MM.1S (cell line): ENCODE measurements around the gene RPL18A.

ENCODE experiments used
- DNase-seq: peaks from one replicate; pipeline ENCODE4 v3.0.0-alpha.2; 2015
- H2AFZ ChIP-seq: fragments of 300-600 bp; sonication (generic); 2 replicates; pipeline ENCODE4 v1.6.0; 2016; ENCODE audit warnings: antibody characterized with exemption, low read length
- H3F3A ChIP-seq: fragments of 300-600 bp; sonication (generic); 2 replicates; pipeline ENCODE4 v1.6.1; 2016; ENCODE audit warnings: mild to moderate bottlenecking, antibody characterized with exemption, low read length, moderate library complexity, mixed read lengths; ENCODE audit not compliant: insufficient read depth
- H3K27ac ChIP-seq: fragments of 300-600 bp; sonication (generic); 2 replicates; pipeline ENCODE4 v1.5.1; 2016; ENCODE audit warnings: mild to moderate bottlenecking, low read length
- H3K27me3 ChIP-seq: fragments of 300-600 bp; sonication (generic); replicated peaks from 2 replicates; pipeline ENCODE4 v1.6.0; 2016; ENCODE audit warnings: low read length; ENCODE audit not compliant: insufficient read depth
- H3K36me3 ChIP-seq: fragments of 300-600 bp; sonication (generic); replicated peaks from 2 replicates; pipeline ENCODE4 v1.6.1; 2016; ENCODE audit warnings: mild to moderate bottlenecking, low read length, mixed read lengths; ENCODE audit not compliant: insufficient read depth
- H3K4me1 ChIP-seq: fragments of 300-600 bp; sonication (generic); 2 replicates; pipeline ENCODE4 v1.6.1; 2016; ENCODE audit warnings: low read length, mixed read lengths
- H3K4me2 ChIP-seq: fragments of 300-600 bp; sonication (generic); 2 replicates; pipeline ENCODE4 v1.6.0; 2016; ENCODE audit warnings: low read depth, low read length
- H3K4me3 ChIP-seq: fragments of 300-600 bp; sonication (generic); 2 replicates; pipeline ENCODE4 v1.5.1; 2016; ENCODE audit warnings: low read length, mixed read lengths
- H3K79me2 ChIP-seq: fragments of 300-600 bp; sonication (generic); 2 replicates; pipeline ENCODE4 v1.6.1; 2016; ENCODE audit warnings: mixed run types, low read length, mixed read lengths
- H3K9ac ChIP-seq: fragments of 300-600 bp; sonication (generic); 2 replicates; pipeline ENCODE4 v1.6.1; 2016; ENCODE audit warnings: low read length, mixed read lengths
- H3K9me2 ChIP-seq: fragments of 300-600 bp; sonication (generic); replicated peaks from 2 replicates; pipeline ENCODE4 v1.6.1; 2016; ENCODE audit warnings: mild to moderate bottlenecking, low read length, mixed read lengths; ENCODE audit not compliant: insufficient read depth
- H3K9me3 ChIP-seq: fragments of 300-600 bp; sonication (generic); replicated peaks from 2 replicates; pipeline ENCODE4 v1.6.1; 2016; ENCODE audit warnings: mild to moderate bottlenecking, low read length, mixed read lengths; ENCODE audit not compliant: insufficient read depth
- H4K20me1 ChIP-seq: fragments of 300-600 bp; sonication (generic); 2 replicates; pipeline ENCODE4 v1.6.1; 2016; ENCODE audit warnings: mild to moderate bottlenecking, low read length, moderate library complexity, mixed read lengths; ENCODE audit not compliant: insufficient read depth
- EZH2 ChIP-seq: fragments of 300-600 bp; sonication (generic); optimal IDR thresholded peaks from 2 replicates; pipeline ENCODE3; 2017; ENCODE audit warnings: low read depth, mild to moderate bottlenecking, antibody characterized with exemption, low read length, mixed read lengths
- EZH2phosphoT487 ChIP-seq: fragments of 300-600 bp; sonication (generic); IDR thresholded peaks from 2 replicates; pipeline ENCODE4 v1.6.1; 2018; ENCODE audit warnings: antibody characterized with exemption, low read length
- TF ChIP-seq, protein P1 (sequence below): fragments of 300-600 bp; sonication (generic); IDR thresholded peaks from 2 replicates; pipeline ENCODE4 v1.5.1; 2016; ENCODE audit warnings: antibody characterized with exemption, low read length, mixed read lengths

Gene RPL18A

DNA sequence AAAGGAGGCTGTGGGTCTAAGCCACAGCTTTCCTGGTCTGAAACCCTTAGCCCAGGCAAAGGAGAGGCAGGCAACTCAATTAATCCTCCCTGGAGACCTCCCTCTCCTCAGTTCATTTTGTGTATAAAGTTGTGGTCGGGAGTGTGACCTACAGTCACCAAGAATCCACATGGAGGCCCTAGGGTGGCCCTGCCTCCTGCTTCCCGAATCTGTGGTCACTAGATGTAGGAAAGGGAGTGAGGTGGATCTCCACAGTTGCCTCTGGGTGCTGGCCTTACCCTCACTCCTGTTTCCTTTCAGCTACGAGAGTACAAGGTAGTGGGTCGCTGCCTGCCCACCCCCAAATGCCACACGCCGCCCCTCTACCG is 1.3 kb downstream of the RPL18A start:
- Histone ChIP-seq H3K36me3 (peaks cover 15% of the 10 kb centered on the region), H3K4me3 (peak overlapping the region; percentile 100), H2AFZ (no peak overlapping the region), H4K20me1 (peaks cover 36% of the 10 kb centered on the region), H3K4me1 (peaks cover 15% of the 10 kb centered on the region), H3F3A (peaks cover 55% of the 10 kb centered on the region), H3K9ac (peak overlapping the region; percentile 98), H3K4me2 (peak overlapping the region; percentile 99), H3K27ac (no peak overlapping the region), H3K9me2 (no peaks in the 10 kb centered on the region), H3K79me2 (peaks cover 29% of the 10 kb centered on the region), H3K9me3 (no peaks in the 10 kb centered on the region), H3K27me3 (peaks cover 7% of the 10 kb centered on the region; the same call in 1 of the 2 replicates)
- no peak for DNase-seq
- TF ChIP-seq, protein P1, sequence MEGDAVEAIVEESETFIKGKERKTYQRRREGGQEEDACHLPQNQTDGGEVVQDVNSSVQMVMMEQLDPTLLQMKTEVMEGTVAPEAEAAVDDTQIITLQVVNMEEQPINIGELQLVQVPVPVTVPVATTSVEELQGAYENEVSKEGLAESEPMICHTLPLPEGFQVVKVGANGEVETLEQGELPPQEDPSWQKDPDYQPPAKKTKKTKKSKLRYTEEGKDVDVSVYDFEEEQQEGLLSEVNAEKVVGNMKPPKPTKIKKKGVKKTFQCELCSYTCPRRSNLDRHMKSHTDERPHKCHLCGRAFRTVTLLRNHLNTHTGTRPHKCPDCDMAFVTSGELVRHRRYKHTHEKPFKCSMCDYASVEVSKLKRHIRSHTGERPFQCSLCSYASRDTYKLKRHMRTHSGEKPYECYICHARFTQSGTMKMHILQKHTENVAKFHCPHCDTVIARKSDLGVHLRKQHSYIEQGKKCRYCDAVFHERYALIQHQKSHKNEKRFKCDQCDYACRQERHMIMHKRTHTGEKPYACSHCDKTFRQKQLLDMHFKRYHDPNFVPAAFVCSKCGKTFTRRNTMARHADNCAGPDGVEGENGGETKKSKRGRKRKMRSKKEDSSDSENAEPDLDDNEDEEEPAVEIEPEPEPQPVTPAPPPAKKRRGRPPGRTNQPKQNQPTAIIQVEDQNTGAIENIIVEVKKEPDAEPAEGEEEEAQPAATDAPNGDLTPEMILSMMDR: no peak
- TF ChIP-seq EZH2phosphoT487: no peak
- no peak for TF ChIP-seq EZH2

DNA sequence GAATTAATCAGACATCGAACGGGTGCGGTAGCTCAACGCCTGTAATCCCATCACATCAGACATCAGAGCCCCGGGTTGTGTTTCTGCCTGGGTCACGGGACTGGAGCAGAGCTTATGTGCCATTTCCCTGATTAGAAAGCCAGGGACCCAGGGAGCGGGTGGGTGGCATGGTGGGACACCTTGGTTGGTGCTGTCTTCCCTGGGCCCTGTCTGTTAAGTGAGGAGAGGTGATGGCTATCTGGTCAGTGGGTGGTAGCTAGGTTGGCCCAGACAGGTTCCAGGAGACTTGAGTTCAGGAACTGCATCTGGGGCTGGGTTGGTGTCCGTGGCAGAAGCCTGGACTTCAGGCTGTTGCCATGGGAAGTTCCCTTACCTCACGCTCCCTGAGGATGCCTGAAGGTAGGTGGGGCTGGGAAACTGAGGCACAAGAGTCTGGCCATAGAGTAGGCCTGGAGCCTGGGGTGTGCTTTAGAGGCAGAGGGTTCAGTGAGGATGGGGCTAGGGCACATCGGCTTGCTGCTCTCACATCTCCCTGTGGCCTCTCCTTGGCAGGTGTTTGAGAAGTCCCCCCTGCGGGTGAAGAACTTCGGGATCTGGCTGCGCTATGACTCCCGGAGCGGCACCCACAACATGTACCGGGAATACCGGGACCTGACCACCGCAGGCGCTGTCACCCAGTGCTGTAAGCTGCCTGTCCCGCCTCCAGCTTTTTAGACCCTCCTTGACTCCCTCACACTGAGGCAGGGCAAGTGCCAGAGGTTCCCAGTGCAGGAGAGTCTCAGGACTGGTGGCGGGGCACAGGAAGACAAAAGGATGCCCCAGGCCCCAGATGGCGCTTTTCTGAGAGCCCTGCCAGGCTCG is 2.1 kb downstream of the RPL18A start:
- H3K9me2 ChIP-seq: no peaks in the 10 kb centered on the region
- peak overlapping the region; percentile 99; the same call in 1 of the 2 replicates for H3K4me2 ChIP-seq
- peaks cover 55% of the 10 kb centered on the region for H3F3A ChIP-seq
- no peak overlapping the region for H3K4me3 ChIP-seq
- peaks cover 36% of the 10 kb centered on the region for H4K20me1 ChIP-seq
- no peak for DNase-seq
- no peak overlapping the region; the same call in 1 of the 2 replicates for H3K9ac ChIP-seq
- H2AFZ ChIP-seq: no peak overlapping the region
- peaks cover 15% of the 10 kb centered on the region for H3K36me3 ChIP-seq
- H3K27ac ChIP-seq: no peak overlapping the region
- no peaks in the 10 kb centered on the region for H3K9me3 ChIP-seq
- peaks cover 29% of the 10 kb centered on the region for H3K79me2 ChIP-seq
- TF ChIP-seq EZH2phosphoT487 (no peak), EZH2 (no peak)
- TF ChIP-seq, protein P1: no peak
- peaks cover under 1% of the 10 kb centered on the region; the same call in 1 of the 2 replicates for H3K27me3 ChIP-seq
- H3K4me1 ChIP-seq: peaks cover 15% of the 10 kb centered on the region

DNA sequence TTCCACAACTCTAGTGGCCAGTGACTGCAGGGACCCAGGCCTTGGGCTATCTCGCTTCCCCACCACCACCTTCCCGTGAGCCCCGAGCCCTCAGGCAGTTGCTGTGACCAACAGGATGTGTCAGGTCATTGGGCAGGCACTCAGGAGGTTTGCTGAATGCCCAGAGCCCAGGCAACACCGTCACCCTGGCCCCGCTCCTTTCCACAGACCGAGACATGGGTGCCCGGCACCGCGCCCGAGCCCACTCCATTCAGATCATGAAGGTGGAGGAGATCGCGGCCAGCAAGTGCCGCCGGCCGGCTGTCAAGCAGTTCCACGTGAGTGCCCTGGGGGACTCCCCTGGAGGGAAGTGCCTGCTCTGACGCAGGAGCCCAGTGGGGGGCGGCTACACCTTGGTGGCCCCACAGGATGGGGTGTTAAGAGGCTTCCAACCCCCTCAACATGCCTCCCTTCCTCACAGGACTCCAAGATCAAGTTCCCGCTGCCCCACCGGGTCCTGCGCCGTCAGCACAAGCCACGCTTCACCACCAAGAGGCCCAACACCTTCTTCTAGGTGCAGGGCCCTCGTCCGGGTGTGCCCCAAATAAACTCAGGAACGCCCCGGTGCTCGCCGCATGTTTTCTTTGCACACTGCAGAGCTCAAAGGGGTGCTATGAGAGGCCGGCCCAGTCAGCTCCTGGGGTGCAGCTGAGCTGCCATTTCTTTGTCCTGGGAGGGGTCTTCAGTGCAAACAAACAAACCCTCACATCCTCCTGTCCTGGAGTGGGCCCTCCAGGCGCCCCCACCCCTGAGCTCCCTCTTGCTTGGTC is 3.2 kb downstream of the RPL18A start:
- Histone ChIP-seq H4K20me1 (peaks cover 36% of the 10 kb centered on the region), H3K4me1 (peaks cover 15% of the 10 kb centered on the region), H3K9ac (no peak overlapping the region), H2AFZ (no peak overlapping the region), H3K4me2 (no peak overlapping the region), H3K36me3 (peaks cover 15% of the 10 kb centered on the region), H3K4me3 (no peak overlapping the region), H3F3A (peaks cover 55% of the 10 kb centered on the region), H3K9me2 (no peaks in the 10 kb centered on the region), H3K27ac (no peak overlapping the region), H3K79me2 (peaks cover 29% of the 10 kb centered on the region), H3K27me3 (peaks cover 12% of the 10 kb centered on the region), H3K9me3 (no peaks in the 10 kb centered on the region)
- TF ChIP-seq, protein P1: no peak
- TF ChIP-seq EZH2 (no peak), EZH2phosphoT487 (no peak)
- DNase-seq: no peak
